ENCODE results near the gene CITED4. TPM values are rescaled to one million over a fixed set of nuclear protein-coding genes. Genes with fewer than 3 reads are reported as not detected.

The CITED4 gene
- total and polyA plus RNA-seq, 2 donors (not counting 3 experiments of a cell fraction or from before 2014, with no cell fraction given): 3.8 to 11.3 TPM

GRCh38 chr1:40903106-40903505, 40.9 kb upstream of the CITED4 start:
- H3K9me3 ChIP-seq (replicated peaks; ENCODE audit: control insufficient read depth, insufficient read depth, low read length): no peaks in the 10 kb centered on the region
- no peaks in the 10 kb centered on the region for H3K9me1 ChIP-seq (replicated peaks; ENCODE audit: control insufficient read depth, extremely low read depth, insufficient read depth, low read length)
- no peak overlapping the region for H3K4me3 ChIP-seq (replicated peaks in 1 of 3; ENCODE audit: insufficient read depth in 1 of 3, low read depth in 1 of 3, low read length in 3 of 3)
- intact Hi-C loops (cut with micrococcal nuclease) (no loop called here), dilution Hi-C loops (cut with MboI; ENCODE audit: extremely low pct_ligation_motif_present, low sequenced_read_pairs) (no loop called here)
- TF ChIP-seq CTCF (IDR thresholded peaks at IDR 0.05; ENCODE audit: extremely low read depth in 1 of 2, insufficient read depth in 1 of 2, low read depth in 1 of 2, low read length in 2 of 2): no peak
- no peak for TF ChIP-seq JUN (IDR thresholded peaks at IDR 0.05; ENCODE audit: borderline replicate concordance, insufficient read depth, insufficient read length, low read depth)
- TF ChIP-seq EZH2 (IDR thresholded peaks at IDR 0.05; ENCODE audit: borderline replicate concordance, low read depth, low read length, severe bottlenecking): no peak
- TF ChIP-seq MAX (IDR thresholded peaks at IDR 0.05; ENCODE audit: insufficient read depth, insufficient read length): no peak
- TF ChIP-seq POLR2AphosphoS5 (IDR thresholded peaks at IDR 0.05; ENCODE audit: insufficient read depth, low read depth, low read length): no peak
- TF ChIP-seq POLR2A (IDR thresholded peaks at IDR 0.05; ENCODE audit: low read depth, low read length): no peak
- TF ChIP-seq MYC (IDR thresholded peaks at IDR 0.05; ENCODE audit: low read depth, low read length): no peak
- TF ChIP-seq GATA2 (IDR thresholded peaks at IDR 0.05; ENCODE audit: insufficient read depth, insufficient read length, low read depth, low read length): no peak
- no peak for TF ChIP-seq FOS (IDR thresholded peaks at IDR 0.05; ENCODE audit: borderline replicate concordance, insufficient read depth, low read length)
- no peak for DNase-seq (ENCODE audit: low read depth, low spot score)
- H4K20me1 ChIP-seq (replicated peaks; ENCODE audit: control insufficient read depth, extremely low read depth, insufficient read depth, low read length): no peaks in the 10 kb centered on the region
- H3K27me3 ChIP-seq (ENCODE audit: control insufficient read depth in 2 of 2, insufficient read depth in 2 of 2, low read length in 2 of 2): no peaks in the 10 kb centered on the region
- FAIRE-seq: no peak
- no peaks in the 10 kb centered on the region for H3K79me2 ChIP-seq (ENCODE audit: control insufficient read depth, insufficient read depth, low read length)
- no peak overlapping the region for H2AFZ ChIP-seq (ENCODE audit: low read depth, low read length)
- H3K36me3 ChIP-seq (ENCODE audit: control insufficient read depth in 2 of 2, extremely low read depth in 1 of 2, insufficient read depth in 2 of 2, low read length in 2 of 2): no peaks in the 10 kb centered on the region
- H3K4me1 ChIP-seq (ENCODE audit: control insufficient read depth, extremely low read depth, insufficient read depth, low read length): peaks cover 9% of the 10 kb centered on the region
- H3K9ac ChIP-seq (replicated peaks; ENCODE audit: extremely low read depth, insufficient read depth, low read length): no peak overlapping the region
- H3K27ac ChIP-seq (ENCODE audit: insufficient read depth, low read depth, low read length): no peak overlapping the region
- no peak overlapping the region for H3K4me2 ChIP-seq (ENCODE audit: insufficient read depth, low read length)
- CTCF ChIA-PET: interaction anchor here (1.5 kb wide), 1 partner anchor 52 kb away, joined by 3 read pairs; no protein-coding TSS in a partner anchor
- BruUV-seq (replicated peaks): no TSS peak
- POLR2A ChIA-PET: no interaction called here
